HepG2 (cell line): Measurements from ENCODE around the gene TAF6. TPM values are rescaled to one million over a fixed set of nuclear protein-coding genes. Genes with fewer than 3 reads are reported as not detected.

ENCODE experiments used
- DMAP1 ChIP-seq: IDR thresholded peaks from 2 replicates; pipeline ENCODE4 v1.6.1; 2016
- FLYWCH1 ChIP-seq: sonication (generic); formaldehyde crosslinking; IDR thresholded peaks from 2 replicates; pipeline ENCODE4 v1.8.1; 2023; ENCODE audit warnings: mild to moderate bottlenecking, missing genetic modification reagents
- HNRNPK ChIP-seq: fragments of 200-400 bp; formaldehyde crosslinking; IDR thresholded peaks from 2 replicates; pipeline ENCODE4 v1.6.1; 2018; ENCODE audit warnings: low read length, low read depth, moderate library complexity, mild to moderate bottlenecking; ENCODE audit not compliant: poor library complexity, severe bottlenecking
- HOXD1 ChIP-seq: sonication (generic); formaldehyde crosslinking; IDR thresholded peaks from 2 replicates; pipeline ENCODE4 v1.5.0; 2020; ENCODE audit warnings: missing genetic modification reagents
- KDM3A ChIP-seq: IDR thresholded peaks from 2 replicates; pipeline ENCODE4 v1.6.1; 2018; ENCODE audit warnings: low read depth, missing compliant biosample characterization
- KLF16 ChIP-seq, 2 experiments: sonication (generic) in 1 of 2; formaldehyde crosslinking in 1 of 2; IDR thresholded peaks; 2 replicates each; pipeline versions ENCODE4 v1.6.1 to v1.8.0; 2016 to 2023; ENCODE audit warnings: missing genetic modification reagents in 2 of 2, missing compliant biosample characterization in 1 of 2
- MAFK ChIP-seq, 2 experiments: IDR thresholded peaks in 1 of 2; conservative IDR thresholded peaks in 1 of 2; 2 replicates each; pipeline ENCODE4 v1.6.1; 2011; ENCODE audit warnings: improper control_type of control experiment in 2 of 2, low read length in 2 of 2
- MLXIP ChIP-seq: sonication (generic); formaldehyde crosslinking; IDR thresholded peaks from 2 replicates; pipeline ENCODE4 v1.9.0; 2021; ENCODE audit warnings: missing genetic modification reagents, borderline replicate concordance
- MXD4 ChIP-seq: IDR thresholded peaks from 2 replicates; pipeline ENCODE4 v1.6.1; 2016; ENCODE audit warnings: mild to moderate bottlenecking, missing biosample characterization, missing genetic modification reagents
- NFE2L1 ChIP-seq: sonication (generic); formaldehyde crosslinking; IDR thresholded peaks from 2 replicates; pipeline ENCODE4 v1.4.0; 2020; ENCODE audit warnings: missing genetic modification reagents, mild to moderate bottlenecking, borderline replicate concordance
- NFKB2 ChIP-seq: sonication (generic); formaldehyde crosslinking; IDR thresholded peaks from 2 replicates; pipeline ENCODE4 v1.4.0; 2020; ENCODE audit warnings: missing genetic modification reagents, borderline replicate concordance
- PAX8 ChIP-seq: sonication (generic); formaldehyde crosslinking; IDR thresholded peaks from 2 replicates; pipeline ENCODE4 v1.8.0; 2022; ENCODE audit warnings: mild to moderate bottlenecking, missing genetic modification reagents, borderline replicate concordance
- SIX1 ChIP-seq: sonication (generic); formaldehyde crosslinking; IDR thresholded peaks from 2 replicates; pipeline ENCODE4 v1.4.0; 2020; ENCODE audit warnings: missing genetic modification reagents, borderline replicate concordance
- TAF1 ChIP-seq: sonication (generic); formaldehyde crosslinking; IDR thresholded peaks from 2 replicates; pipeline ENCODE4 v1.4.0; 2020; ENCODE audit warnings: missing genetic modification reagents
- TEAD2 ChIP-seq: sonication (generic); formaldehyde crosslinking; IDR thresholded peaks from 2 replicates; pipeline ENCODE4 v1.9.0; 2021; ENCODE audit warnings: missing genetic modification reagents
- ZBTB38 ChIP-seq: sonication (generic); formaldehyde crosslinking; IDR thresholded peaks from 2 replicates; pipeline ENCODE4 v1.5.1; 2020; ENCODE audit warnings: mild to moderate bottlenecking, missing genetic modification reagents
- ZNF121 ChIP-seq: sonication (generic); formaldehyde crosslinking; IDR thresholded peaks from 2 replicates; pipeline ENCODE4 v1.5.0; 2020; ENCODE audit warnings: mild to moderate bottlenecking, missing genetic modification reagents
- ZNF253 ChIP-seq: sonication (generic); formaldehyde crosslinking; IDR thresholded peaks from 2 replicates; pipeline ENCODE4 v1.8.0; 2022; ENCODE audit warnings: mild to moderate bottlenecking, missing genetic modification reagents, borderline replicate concordance
- ZNF34 ChIP-seq: sonication (generic); formaldehyde crosslinking; IDR thresholded peaks from 2 replicates; pipeline ENCODE4 v1.4.0; 2020; ENCODE audit warnings: mild to moderate bottlenecking, missing genetic modification reagents, borderline replicate concordance
- ZNF354B ChIP-seq: sonication (generic); formaldehyde crosslinking; IDR thresholded peaks from 2 replicates; pipeline ENCODE4 v1.8.0; 2022; ENCODE audit warnings: mild to moderate bottlenecking, missing genetic modification reagents
- ZNF879 ChIP-seq: sonication (generic); formaldehyde crosslinking; IDR thresholded peaks from 2 replicates; pipeline ENCODE4 v1.8.1; 2023; ENCODE audit warnings: missing genetic modification reagents
- polyA plus RNA-seq, 8 experiments: library from polyadenylated mRNA; depleted of rRNA in 3 of 8; stranded (reverse) in 7 of 8; unstranded in 1 of 8; fragments of >200 nt; fragmentation: Illumina TruSeq in 4 of 8; extraction: Trizol in 4 of 8; gene quantifications; 2 replicates each; pipeline versions ENCODE4 v1.2.1 to v1.2.3, GENCODE V29; 2011 to 2016; ENCODE audit warnings: low read depth in 4 of 8, missing spikeins in 1 of 8, mixed read lengths in 1 of 8; ENCODE audit not compliant: insufficient read depth in 1 of 8
- total RNA-seq, 5 experiments: library from RNA; depleted of rRNA; stranded (reverse); fragments of >200 nt; fragmentation: Illumina TruSeq; extraction: Trizol; gene quantifications; 2 replicates each; pipeline ENCODE4 v1.2.3, GENCODE V29; 2016; ENCODE audit warnings: low read depth in 1 of 5
- TF ChIP-seq, protein P1 (sequence below): sonication (generic); formaldehyde crosslinking; IDR thresholded peaks from 2 replicates; pipeline ENCODE4 v1.4.0; 2020; ENCODE audit warnings: missing genetic modification reagents
- TF ChIP-seq, protein P2 (sequence below): sonication (generic); formaldehyde crosslinking; IDR thresholded peaks from 2 replicates; pipeline ENCODE4 v1.4.0; 2020; ENCODE audit warnings: missing genetic modification reagents, mild to moderate bottlenecking, borderline replicate concordance

The TAF6 gene
- total and polyA plus RNA-seq, 2 of the 13 experiments (the other 11 are each of a cell fraction or from before 2014, with no cell fraction given), result 12.9 to 18.8 TPM

DNA sequence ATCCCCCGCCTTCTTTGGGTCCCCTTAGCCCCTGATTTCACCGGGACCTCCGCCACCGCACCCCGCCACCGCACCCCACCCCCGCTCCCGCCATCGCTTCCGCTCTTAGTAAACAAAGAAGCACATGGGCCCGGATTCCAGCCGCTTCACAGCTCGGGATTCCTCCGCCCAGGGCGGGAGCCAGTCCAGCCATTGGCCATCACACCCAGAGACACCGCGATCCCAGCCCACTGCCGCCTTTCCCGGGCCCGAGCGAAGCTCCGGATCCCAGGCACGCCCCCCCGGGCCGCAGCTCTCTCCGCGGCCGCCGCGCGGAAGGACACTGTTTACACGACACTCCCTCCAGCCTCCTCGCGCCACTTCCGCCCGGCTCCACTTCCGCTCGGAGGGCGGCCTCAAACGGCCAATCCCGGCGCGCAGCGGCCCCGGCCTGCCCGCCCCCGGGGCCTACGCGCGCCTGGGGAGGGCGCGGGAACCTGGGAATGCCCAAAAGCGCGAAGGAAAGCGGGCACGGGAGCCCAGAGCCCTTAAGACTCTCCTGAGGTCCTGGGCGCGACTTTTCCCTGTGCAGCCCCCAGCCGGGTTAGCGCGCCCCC is 18.6 kb downstream of the TAF6 start (continued):
- TF ChIP-seq, protein P1, sequence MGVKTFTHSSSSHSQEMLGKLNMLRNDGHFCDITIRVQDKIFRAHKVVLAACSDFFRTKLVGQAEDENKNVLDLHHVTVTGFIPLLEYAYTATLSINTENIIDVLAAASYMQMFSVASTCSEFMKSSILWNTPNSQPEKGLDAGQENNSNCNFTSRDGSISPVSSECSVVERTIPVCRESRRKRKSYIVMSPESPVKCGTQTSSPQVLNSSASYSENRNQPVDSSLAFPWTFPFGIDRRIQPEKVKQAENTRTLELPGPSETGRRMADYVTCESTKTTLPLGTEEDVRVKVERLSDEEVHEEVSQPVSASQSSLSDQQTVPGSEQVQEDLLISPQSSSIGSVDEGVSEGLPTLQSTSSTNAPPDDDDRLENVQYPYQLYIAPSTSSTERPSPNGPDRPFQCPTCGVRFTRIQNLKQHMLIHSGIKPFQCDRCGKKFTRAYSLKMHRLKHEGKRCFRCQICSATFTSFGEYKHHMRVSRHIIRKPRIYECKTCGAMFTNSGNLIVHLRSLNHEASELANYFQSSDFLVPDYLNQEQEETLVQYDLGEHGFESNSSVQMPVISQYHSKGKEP (CRISPR knock-in tag), result no peak
- TF ChIP-seq HOXD1 (CRISPR knock-in tag), result peak; percentile 71
- TF ChIP-seq NFKB2 (CRISPR knock-in tag), result peak; percentile 69; the same call in 1 of the 2 replicates
- no peak for TF ChIP-seq TEAD2 (CRISPR knock-in tag)
- no peak for TF ChIP-seq ZNF879
- no peak for TF ChIP-seq ZNF253 (CRISPR knock-in tag)
- no peak for TF ChIP-seq NFE2L1
- TF ChIP-seq, protein P2, sequence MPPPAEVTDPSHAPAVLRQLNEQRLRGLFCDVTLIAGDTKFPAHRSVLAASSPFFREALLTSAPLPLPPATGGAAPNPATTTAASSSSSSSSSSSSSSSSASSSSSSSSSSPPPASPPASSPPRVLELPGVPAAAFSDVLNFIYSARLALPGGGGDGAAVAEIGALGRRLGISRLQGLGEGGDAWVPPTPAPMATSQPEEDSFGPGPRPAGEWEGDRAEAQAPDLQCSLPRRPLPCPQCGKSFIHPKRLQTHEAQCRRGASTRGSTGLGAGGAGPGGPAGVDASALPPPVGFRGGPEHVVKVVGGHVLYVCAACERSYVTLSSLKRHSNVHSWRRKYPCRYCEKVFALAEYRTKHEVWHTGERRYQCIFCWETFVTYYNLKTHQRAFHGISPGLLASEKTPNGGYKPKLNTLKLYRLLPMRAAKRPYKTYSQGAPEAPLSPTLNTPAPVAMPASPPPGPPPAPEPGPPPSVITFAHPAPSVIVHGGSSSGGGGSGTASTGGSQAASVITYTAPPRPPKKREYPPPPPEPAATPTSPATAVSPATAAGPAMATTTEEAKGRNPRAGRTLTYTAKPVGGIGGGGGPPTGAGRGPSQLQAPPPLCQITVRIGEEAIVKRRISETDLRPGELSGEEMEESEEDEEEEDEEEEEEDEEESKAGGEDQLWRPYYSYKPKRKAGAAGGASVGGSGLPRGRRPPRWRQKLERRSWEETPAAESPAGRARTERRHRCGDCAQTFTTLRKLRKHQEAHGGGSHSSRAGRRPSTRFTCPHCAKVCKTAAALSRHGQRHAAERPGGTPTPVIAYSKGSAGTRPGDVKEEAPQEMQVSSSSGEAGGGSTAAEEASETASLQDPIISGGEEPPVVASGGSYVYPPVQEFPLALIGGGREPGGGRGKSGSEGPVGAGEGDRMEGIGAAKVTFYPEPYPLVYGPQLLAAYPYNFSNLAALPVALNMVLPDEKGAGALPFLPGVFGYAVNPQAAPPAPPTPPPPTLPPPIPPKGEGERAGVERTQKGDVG (CRISPR knock-in tag), result no peak; the same call in 1 of the 2 replicates
- TF ChIP-seq ZNF121 (CRISPR knock-in tag), result no peak
- TF ChIP-seq ZNF34 (CRISPR knock-in tag), result no peak
- no peak for TF ChIP-seq MLXIP (CRISPR knock-in tag)
- TF ChIP-seq MXD4 (CRISPR knock-in tag), result peak; percentile 84; the same call in 1 of the 2 replicates
- TF ChIP-seq FLYWCH1, result no peak; the same call in 1 of the 2 replicates
- no peak for TF ChIP-seq MAFK (conservative IDR thresholded peaks at IDR 0.05 in 1 of 2, IDR thresholded peaks at IDR 0.05 in 1 of 2; ENCODE audit: low read length in 2 of 2)
- TF ChIP-seq ZNF354B, result no peak
- TF ChIP-seq PAX8 (CRISPR knock-in tag), result peak; percentile 47; the same call in 1 of the 2 replicates
- TF ChIP-seq ZBTB38, result peak; percentile 68; the same call in 1 of the 2 replicates
- peak; percentile 84 to 97 for TF ChIP-seq KLF16 (CRISPR knock-in tag; IDR thresholded peaks at IDR 0.05)
- no peak; the same call in 1 of the 2 replicates for TF ChIP-seq TAF1 (CRISPR knock-in tag)
- TF ChIP-seq SIX1, result no peak
- TF ChIP-seq HNRNPK, result peak; percentile 56
- TF ChIP-seq KDM3A (CRISPR knock-in tag), result 0 out of 2 replicates have a peak, but pooled peaks have one; percentile 49
- peak; percentile 91 for TF ChIP-seq DMAP1 (CRISPR knock-in tag)
